Activated T-helper 17 cell treated with anti-CD3 and anti-CD28 coated beads, Interleukin-2, amount 50 U/mL, for 72 hours (primary cell): ENCODE measurements around the gene PLEKHA4. TPM values are rescaled to one million over a fixed set of nuclear protein-coding genes. Genes with fewer than 3 reads are reported as not detected.
A peak's percentile ranks its signal among the peaks of the same experiment; 100 is the strongest.
"Not testable (repeated sequence)": the region's sequence is repeated elsewhere in the genome, so short reads cannot be mapped to it uniquely, and the experiment has no call there.

ENCODE experiments used
- ATAC-seq: fragments of 150-1000 bp; cut with Tn5 transposase; replicated peaks from 2 replicates; pipeline ENCODE4 v1.10.0; 2021; ENCODE audit warnings: mild to moderate bottlenecking, moderate library complexity
- H3K27ac Mint-ChIP-seq: one replicate; pipeline ENCODE4 v1.8.0; 2022; ENCODE audit warnings: mixed read lengths
- H3K27me3 Mint-ChIP-seq: one replicate; pipeline ENCODE4 v1.8.0; 2022; ENCODE audit warnings: mixed read lengths
- H3K36me3 Mint-ChIP-seq: one replicate; pipeline ENCODE4 v1.8.0; 2022; ENCODE audit warnings: low read depth, mild to moderate bottlenecking, mixed read lengths
- H3K4me1 Mint-ChIP-seq: one replicate; pipeline ENCODE4 v1.8.0; 2022; ENCODE audit warnings: mixed read lengths
- H3K4me3 Mint-ChIP-seq: one replicate; pipeline ENCODE4 v1.8.0; 2022; ENCODE audit warnings: mild to moderate bottlenecking, mixed read lengths
- H3K9me3 Mint-ChIP-seq: one replicate; pipeline ENCODE4 v1.8.0; 2022; ENCODE audit warnings: mixed read lengths
- total RNA-seq, 2 donors: library from RNA; stranded (reverse); gene quantifications; one replicate each; pipeline ENCODE4 v1.2.3, GENCODE V29; 2022

PLEKHA4 gene, protein sequence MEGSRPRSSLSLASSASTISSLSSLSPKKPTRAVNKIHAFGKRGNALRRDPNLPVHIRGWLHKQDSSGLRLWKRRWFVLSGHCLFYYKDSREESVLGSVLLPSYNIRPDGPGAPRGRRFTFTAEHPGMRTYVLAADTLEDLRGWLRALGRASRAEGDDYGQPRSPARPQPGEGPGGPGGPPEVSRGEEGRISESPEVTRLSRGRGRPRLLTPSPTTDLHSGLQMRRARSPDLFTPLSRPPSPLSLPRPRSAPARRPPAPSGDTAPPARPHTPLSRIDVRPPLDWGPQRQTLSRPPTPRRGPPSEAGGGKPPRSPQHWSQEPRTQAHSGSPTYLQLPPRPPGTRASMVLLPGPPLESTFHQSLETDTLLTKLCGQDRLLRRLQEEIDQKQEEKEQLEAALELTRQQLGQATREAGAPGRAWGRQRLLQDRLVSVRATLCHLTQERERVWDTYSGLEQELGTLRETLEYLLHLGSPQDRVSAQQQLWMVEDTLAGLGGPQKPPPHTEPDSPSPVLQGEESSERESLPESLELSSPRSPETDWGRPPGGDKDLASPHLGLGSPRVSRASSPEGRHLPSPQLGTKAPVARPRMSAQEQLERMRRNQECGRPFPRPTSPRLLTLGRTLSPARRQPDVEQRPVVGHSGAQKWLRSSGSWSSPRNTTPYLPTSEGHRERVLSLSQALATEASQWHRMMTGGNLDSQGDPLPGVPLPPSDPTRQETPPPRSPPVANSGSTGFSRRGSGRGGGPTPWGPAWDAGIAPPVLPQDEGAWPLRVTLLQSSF
- 10 to 100 TPM in 1 of 2 donors, 1 to 10 TPM in 1; 6.5 to 17.6 TPM for total RNA-seq

- ATAC-seq = no peak
- H3K9me3 Mint-ChIP-seq = no peaks in the 10 kb centered on the region
- H3K36me3 Mint-ChIP-seq = peaks cover 14% of the 10 kb centered on the region
- peaks cover 5% of the 10 kb centered on the region for H3K4me1 Mint-ChIP-seq
- H3K27me3 Mint-ChIP-seq = peaks cover 12% of the 10 kb centered on the region
- peak within 1 kb of the TSS; percentile 36 for H3K27ac Mint-ChIP-seq
- H3K4me3 Mint-ChIP-seq = no peak within 1 kb of the TSS
These were observed at the start of gene PLEKHA4 for GRCh38 chr19:48868114-48868886. Gene PLEKHA4, minus strand, starts transcription at chr19:48868617. Its CDS starts 997 bp downstream, at chr19:48867620.

GRCh38 chr19:48918071-48918470 lies 49.7 kb upstream of the PLEKHA4 start:
- Mint-ChIP-seq H3K27me3 (no peaks in the 10 kb centered on the region), H3K9me3 (no peaks in the 10 kb centered on the region), H3K36me3 (peaks cover 76% of the 10 kb centered on the region), H3K4me3 (no peak overlapping the region), H3K4me1 (peaks cover 5% of the 10 kb centered on the region), H3K27ac (no peak overlapping the region)
- no peak for ATAC-seq

DNA sequence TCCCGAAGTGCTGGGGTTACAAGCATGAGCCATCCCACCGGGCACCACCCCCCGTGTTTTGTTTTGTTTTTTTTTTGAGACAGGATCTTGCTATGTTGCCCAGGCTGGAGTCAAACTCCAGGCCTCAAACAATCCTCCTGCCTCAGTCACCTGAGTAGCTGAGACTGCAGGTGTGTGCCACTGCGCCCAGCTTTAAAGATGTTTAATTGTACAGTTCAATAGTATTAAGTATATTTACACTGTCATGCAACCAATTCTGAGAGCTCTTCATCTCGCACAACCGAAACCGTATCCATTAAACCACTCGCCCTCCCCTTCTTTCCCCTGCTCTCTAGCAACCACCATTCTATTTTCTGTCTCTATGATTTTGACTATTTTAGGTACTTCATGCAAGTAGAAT lies 47.3 kb upstream of the PLEKHA4 start:
- no peak for ATAC-seq
- Mint-ChIP-seq H3K4me1 (peaks cover 5% of the 10 kb centered on the region), H3K27me3 (no peaks in the 10 kb centered on the region), H3K9me3 (no peaks in the 10 kb centered on the region), H3K27ac (no peak overlapping the region), H3K36me3 (peaks cover 81% of the 10 kb centered on the region), H3K4me3 (no peak overlapping the region)

DNA sequence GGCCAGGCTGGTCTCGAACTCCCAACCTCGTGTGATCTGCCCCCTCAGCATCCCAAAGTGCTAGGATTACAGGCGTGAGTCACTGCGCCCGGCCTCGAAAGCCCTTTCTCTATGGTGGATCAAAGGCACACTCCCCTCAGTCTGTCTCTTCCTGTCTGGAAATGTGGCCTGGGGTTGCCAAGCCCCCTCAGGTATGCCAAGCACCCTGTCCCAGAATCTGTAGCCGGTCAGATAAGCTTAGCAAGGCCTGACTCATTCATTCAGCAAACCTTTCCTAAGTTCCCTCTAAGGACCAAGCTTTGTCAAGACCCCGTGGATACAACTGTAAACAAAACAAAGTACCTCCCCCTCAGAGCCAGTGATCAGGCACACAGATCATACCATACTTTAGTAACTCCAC lies 45.8 kb upstream of the PLEKHA4 start:
- H3K4me1 Mint-ChIP-seq = peaks cover 5% of the 10 kb centered on the region
- H3K27ac Mint-ChIP-seq = no peak overlapping the region
- no peaks in the 10 kb centered on the region for H3K27me3 Mint-ChIP-seq
- no peak overlapping the region for H3K4me3 Mint-ChIP-seq
- no peaks in the 10 kb centered on the region for H3K9me3 Mint-ChIP-seq
- ATAC-seq = no peak
- peaks cover 92% of the 10 kb centered on the region for H3K36me3 Mint-ChIP-seq

GRCh38 chr19:48913114-48913889 lies 44.9 kb upstream of the PLEKHA4 start:
- Mint-ChIP-seq H3K9me3 (no peaks in the 10 kb centered on the region), H3K4me3 (no peak overlapping the region), H3K4me1 (peaks cover 5% of the 10 kb centered on the region), H3K27ac (no peak overlapping the region), H3K27me3 (no peaks in the 10 kb centered on the region), H3K36me3 (peaks cover 92% of the 10 kb centered on the region)
- no peak for ATAC-seq

DNA sequence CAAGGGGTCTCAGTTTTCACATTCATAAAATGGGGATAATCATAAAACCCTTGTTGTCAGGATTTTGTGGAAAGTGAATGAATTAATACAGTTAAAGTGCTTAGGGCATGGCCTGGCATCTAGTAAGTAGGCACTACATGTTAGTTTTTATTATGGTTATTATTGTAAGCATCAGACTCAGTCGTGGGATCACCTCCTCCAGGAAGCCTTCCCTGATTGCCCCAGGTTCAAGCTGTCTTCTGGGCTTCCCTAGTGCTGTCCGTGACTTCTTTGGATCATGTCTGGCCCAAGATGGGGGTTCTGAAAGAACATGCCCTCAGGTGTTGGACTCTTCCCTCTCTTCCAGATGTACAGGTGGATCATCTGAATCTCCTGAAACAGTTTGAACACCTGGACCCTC lies 42.4 kb upstream of the PLEKHA4 start:
- no peak for ATAC-seq
- Mint-ChIP-seq H3K9me3 (no peaks in the 10 kb centered on the region), H3K36me3 (peaks cover 94% of the 10 kb centered on the region), H3K27me3 (no peaks in the 10 kb centered on the region), H3K4me1 (peaks cover 1% of the 10 kb centered on the region), H3K4me3 (no peak overlapping the region), H3K27ac (no peak overlapping the region)

DNA sequence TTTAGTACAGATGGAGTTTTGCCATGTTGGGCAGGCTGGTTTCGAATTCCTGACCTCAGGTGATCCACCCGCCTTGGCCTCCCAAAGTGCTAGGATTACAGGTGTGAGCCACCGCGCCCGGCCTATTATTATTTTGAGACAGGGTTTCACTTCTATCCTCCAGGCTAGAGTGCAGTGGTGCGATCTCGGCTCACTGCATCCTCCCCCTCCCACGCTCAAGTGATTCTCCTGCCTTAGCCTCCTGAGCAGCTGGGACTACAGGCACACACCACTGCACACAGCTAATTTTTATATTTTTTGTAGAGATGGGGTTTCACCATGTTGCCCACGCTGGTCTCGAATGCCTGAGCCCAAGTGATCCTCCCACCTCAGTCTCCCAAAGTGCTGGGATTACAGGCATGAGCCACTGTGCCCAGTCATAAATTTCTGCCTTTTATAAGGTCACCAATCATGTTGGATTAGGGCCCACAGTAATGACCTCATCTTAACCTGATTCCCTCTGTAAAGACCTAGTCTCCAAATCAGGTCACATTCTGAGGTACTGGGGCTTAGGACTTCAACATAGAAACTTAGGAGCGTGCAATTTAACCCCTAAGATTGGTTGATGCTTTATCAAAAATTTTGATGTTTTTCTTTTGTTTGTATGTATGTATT lies 41.1 kb upstream of the PLEKHA4 start:
- not testable (repeated sequence) for H3K4me1 Mint-ChIP-seq, H3K4me3 Mint-ChIP-seq, H3K27ac Mint-ChIP-seq, H3K9me3 Mint-ChIP-seq, ATAC-seq, H3K27me3 Mint-ChIP-seq
- peaks cover 97% of the 10 kb centered on the region for H3K36me3 Mint-ChIP-seq

DNA sequence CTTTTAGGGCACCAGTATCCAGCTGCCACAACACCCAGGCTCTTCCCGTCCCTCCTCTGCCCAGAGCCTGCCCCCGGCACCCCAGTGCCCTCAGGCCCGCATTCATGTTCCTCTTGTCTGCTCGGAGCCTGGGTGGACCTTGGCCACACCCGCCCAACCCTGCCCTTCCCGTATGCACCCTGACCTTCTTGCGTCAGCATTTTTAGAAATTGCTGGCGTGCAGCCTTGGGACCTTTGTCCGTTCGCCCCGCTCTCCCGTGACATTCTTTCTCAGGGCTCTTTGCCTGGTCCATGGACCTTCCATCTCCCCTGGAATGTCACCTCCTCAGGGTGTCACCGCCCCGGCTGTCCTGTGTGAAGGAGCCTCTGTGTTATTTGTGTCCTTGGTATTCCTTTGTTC lies 39.3 kb upstream of the PLEKHA4 start:
- no peak overlapping the region for H3K4me3 Mint-ChIP-seq
- no peak for ATAC-seq
- no peaks in the 10 kb centered on the region for H3K27me3 Mint-ChIP-seq
- no peak overlapping the region for H3K27ac Mint-ChIP-seq
- peaks cover 89% of the 10 kb centered on the region for H3K36me3 Mint-ChIP-seq
- H3K9me3 Mint-ChIP-seq = no peaks in the 10 kb centered on the region
- H3K4me1 Mint-ChIP-seq = peaks cover under 1% of the 10 kb centered on the region

DNA sequence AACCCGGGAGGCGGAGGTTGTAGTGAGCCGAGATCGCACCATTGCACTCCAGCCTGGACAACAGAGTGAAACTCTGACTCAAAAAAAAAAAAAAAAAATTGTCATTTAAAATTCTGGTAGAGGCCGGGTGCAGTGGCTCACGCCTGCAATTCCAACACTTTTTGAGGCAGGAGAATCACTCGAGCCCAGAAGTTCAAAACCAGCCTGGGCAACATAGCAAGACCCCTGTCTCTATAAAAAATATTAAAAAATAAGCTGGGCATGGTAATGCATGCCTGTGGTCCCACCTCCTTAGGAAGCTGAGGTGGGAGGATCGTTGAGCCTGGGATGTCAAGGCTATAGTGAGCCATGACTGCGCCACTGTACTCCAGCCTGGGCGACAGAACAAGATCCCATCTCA lies 37.9 kb upstream of the PLEKHA4 start:
- peaks cover 10% of the 10 kb centered on the region for H3K4me1 Mint-ChIP-seq
- H3K27me3 Mint-ChIP-seq = no peaks in the 10 kb centered on the region
- no peaks in the 10 kb centered on the region for H3K9me3 Mint-ChIP-seq
- no peak overlapping the region for H3K4me3 Mint-ChIP-seq
- H3K36me3 Mint-ChIP-seq = peaks cover 88% of the 10 kb centered on the region
- no peak for ATAC-seq
- no peak overlapping the region for H3K27ac Mint-ChIP-seq

GRCh38 chr19:48905664-48906063 lies 37.2 kb upstream of the PLEKHA4 start:
- H3K4me3 Mint-ChIP-seq = no peak overlapping the region
- no peaks in the 10 kb centered on the region for H3K9me3 Mint-ChIP-seq
- H3K36me3 Mint-ChIP-seq = peaks cover 88% of the 10 kb centered on the region
- peaks cover 10% of the 10 kb centered on the region for H3K4me1 Mint-ChIP-seq
- ATAC-seq = no peak
- no peak overlapping the region for H3K27ac Mint-ChIP-seq
- H3K27me3 Mint-ChIP-seq = no peaks in the 10 kb centered on the region

DNA sequence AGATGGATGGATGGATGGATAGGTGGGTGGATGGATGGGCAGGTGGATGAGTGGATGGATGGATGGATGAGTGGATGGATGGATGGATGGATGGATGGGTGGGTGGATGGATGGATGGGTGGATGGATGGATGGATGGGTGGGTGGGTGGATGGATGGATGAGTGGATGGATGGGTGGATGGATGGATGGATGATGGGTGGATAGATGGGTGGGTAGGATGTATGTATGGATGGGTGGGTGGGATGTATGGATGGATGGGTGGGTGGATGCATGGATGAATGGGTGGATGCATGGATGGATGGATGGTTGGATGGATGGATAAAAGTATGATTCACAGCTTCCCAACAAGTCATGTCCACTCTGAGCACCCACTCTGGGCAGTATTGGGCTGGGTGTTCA lies 35.4 kb upstream of the PLEKHA4 start:
- not testable (repeated sequence) for H3K27me3 Mint-ChIP-seq, H3K9me3 Mint-ChIP-seq, H3K27ac Mint-ChIP-seq, H3K4me3 Mint-ChIP-seq, ATAC-seq
- Mint-ChIP-seq H3K4me1 (peaks cover 18% of the 10 kb centered on the region), H3K36me3 (peaks cover 80% of the 10 kb centered on the region)

DNA sequence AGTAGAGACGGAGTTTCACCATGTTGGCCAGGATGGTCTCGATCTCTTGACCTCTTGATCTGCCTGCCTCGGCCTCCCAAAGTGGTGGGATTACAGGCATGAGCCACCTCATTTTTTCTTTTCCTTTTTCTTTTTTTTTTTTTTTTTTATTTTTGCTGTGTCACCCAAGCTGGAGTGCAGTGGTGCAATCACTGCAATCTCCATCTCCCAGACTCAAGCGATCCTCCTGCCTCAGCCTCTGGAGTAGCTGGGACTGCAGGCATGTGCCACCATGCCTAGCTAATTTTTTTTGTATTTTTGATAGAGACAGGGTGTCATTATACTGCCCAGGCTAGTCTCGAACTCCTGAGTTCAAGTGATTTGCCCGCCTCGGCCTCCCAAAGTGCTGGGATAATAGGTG lies 33.9 kb upstream of the PLEKHA4 start:
- not testable (repeated sequence) for H3K27ac Mint-ChIP-seq, H3K9me3 Mint-ChIP-seq, H3K27me3 Mint-ChIP-seq, ATAC-seq
- Mint-ChIP-seq H3K4me1 (peaks cover 18% of the 10 kb centered on the region), H3K36me3 (peaks cover 65% of the 10 kb centered on the region), H3K4me3 (peak overlapping the region; percentile 96)

GRCh38 chr19:48900477-48901406 lies 32.3 kb upstream of the PLEKHA4 start:
- peak overlapping the region; percentile 98 for H3K27ac Mint-ChIP-seq
- peaks cover 18% of the 10 kb centered on the region for H3K4me1 Mint-ChIP-seq
- ATAC-seq = no peak
- H3K9me3 Mint-ChIP-seq = no peaks in the 10 kb centered on the region
- H3K36me3 Mint-ChIP-seq = peaks cover 49% of the 10 kb centered on the region
- H3K27me3 Mint-ChIP-seq = no peaks in the 10 kb centered on the region
- H3K4me3 Mint-ChIP-seq = peak overlapping the region; percentile 96
